Measurements from ENCODE around the gene RALB. TPM values are rescaled to one million over a fixed set of nuclear protein-coding genes. Genes with fewer than 3 reads are reported as not detected.

The RALB gene
- total and polyA plus RNA-seq, 2 of the 8 experiments (the other 6 are each of a cell fraction or from before 2014, with no cell fraction given): 12.0 to 16.6 TPM

DNA sequence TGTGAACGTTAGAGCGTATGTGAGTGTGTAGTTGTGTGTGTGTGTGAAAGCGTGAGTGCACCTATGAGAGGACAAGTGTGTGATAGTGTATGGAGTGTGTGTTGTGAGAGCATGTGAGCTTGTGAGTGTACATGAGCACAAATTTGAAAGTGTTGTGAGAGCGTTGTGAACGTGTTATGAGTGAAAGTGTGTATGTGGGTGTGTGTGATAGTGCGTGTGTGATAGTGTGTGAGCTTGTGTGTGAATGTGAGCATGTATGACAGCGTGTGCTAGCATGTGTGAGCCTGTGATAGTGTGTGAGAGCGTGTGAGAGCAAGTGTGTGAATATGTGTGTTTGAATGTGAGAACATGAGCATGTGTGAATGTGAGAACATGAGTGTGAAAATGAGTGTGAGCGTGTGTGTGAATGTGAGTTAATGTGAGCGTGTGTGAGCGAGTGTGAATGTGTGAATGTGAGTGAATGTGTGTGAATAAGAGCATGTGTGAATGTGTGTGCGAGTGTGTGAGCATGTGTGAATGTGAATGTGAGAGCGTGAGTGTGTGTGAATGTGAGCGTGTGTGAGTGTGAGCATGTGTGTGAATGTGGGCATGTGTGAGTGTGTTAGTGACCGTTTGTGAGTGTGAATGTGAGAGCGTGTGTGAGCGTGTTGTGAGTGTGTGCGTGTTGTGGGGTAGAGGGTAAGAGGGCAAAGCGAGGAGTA, 25.0 kb downstream of the RALB start:
- H4K20me1 ChIP-seq (replicated peaks in 1 of 2; ENCODE audit: control insufficient read depth in 1 of 2, insufficient read depth in 2 of 2, low read length in 2 of 2): peaks cover 0 to 9% of the 10 kb centered on the region in 2 experiments
- CTCF ChIA-PET (ENCODE audit: partially characterized antibody): interaction anchor here (0.6 to 2.7 kb wide), 8 partner anchors 11 to 418 kb away, joined by 3 to 21 read pairs (median 3); no protein-coding TSS in a partner anchor

More for the DNA sequence above, 25.0 kb downstream of the RALB start:
- Histone ChIP-seq H3K4me3 (ENCODE audit: extremely low read depth in 1 of 4, insufficient read depth in 2 of 4, low read depth in 3 of 4, low read length in 4 of 4) (no peak overlapping the region), H2AK5ac (ENCODE audit: low read depth, low read length) (peak overlapping the region; percentile 99), H2BK15ac (ENCODE audit: low read length) (peak overlapping the region; percentile 84), H3K9me3 (ENCODE audit: insufficient read depth in 2 of 2, low read depth in 1 of 2, low read length in 1 of 2) (no peaks in the 10 kb centered on the region; a peak in 1 of 4 replicates), H2BK12ac (ENCODE audit: low read depth, low read length) (peak overlapping the region; percentile 69), H3K36me3 (ENCODE audit: control insufficient read depth in 2 of 4, insufficient read depth in 4 of 4, low read length in 3 of 4) (no peaks in the 10 kb centered on the region; a peak in 1 of 8 replicates), H3K27me3 (replicated peaks in 1 of 4; ENCODE audit: control insufficient read depth in 3 of 4, extremely low read depth in 1 of 4, insufficient read depth in 3 of 4, low read length in 3 of 4) (no peaks in the 10 kb centered on the region; a peak in 2 of 7 replicates), H3K79me2 (ENCODE audit: control insufficient read depth in 1 of 2, insufficient read depth in 2 of 2, low read length in 2 of 2) (no peaks in the 10 kb centered on the region; a peak in 1 of 4 replicates), H4K5ac (ENCODE audit: insufficient read length, low read depth, low read length) (peak overlapping the region; percentile 7), H4K91ac (replicated peaks; ENCODE audit: insufficient read length, low read length) (peak overlapping the region; percentile 61), H3K4me1 (replicated peaks in 1 of 4; ENCODE audit: control insufficient read depth in 3 of 4, insufficient read depth in 4 of 4, low read length in 3 of 4) (peaks cover 4 to 13% (median 6%) of the 10 kb centered on the region in 4 experiments; a peak in 6 of 7 replicates), H2BK120ac (replicated peaks; ENCODE audit: low read depth, low read length) (peak overlapping the region; percentile 78), H3K4ac (replicated peaks; ENCODE audit: insufficient read length, low read depth, low read length) (peak overlapping the region; percentile 1), H3K18ac (ENCODE audit: extremely low read depth, low read length) (0 out of 2 replicates have a peak overlapping the region, but pooled peaks have one; percentile 32), H2BK20ac (ENCODE audit: low read length) (no peak overlapping the region; the same call in 1 of the 2 replicates), H2AFZ (ENCODE audit: low read length) (no peak overlapping the region), H3K23ac (ENCODE audit: insufficient read length) (no peak overlapping the region), H3K14ac (ENCODE audit: insufficient read length) (no peak overlapping the region), H3K4me2 (ENCODE audit: insufficient read depth in 1 of 2, low read depth in 2 of 2, low read length in 2 of 2) (no peak overlapping the region), H2BK5ac (ENCODE audit: low read depth, low read length) (peak overlapping the region; percentile 58), H4K8ac (ENCODE audit: extremely low read depth, insufficient read depth, low read length) (no peak overlapping the region), H3K9ac (replicated peaks in 1 of 4; ENCODE audit: extremely low read depth in 1 of 4, low read depth in 3 of 4, low read length in 3 of 4) (peak overlapping the region in 1 of 4 experiments; percentile 46; a peak in 2 of 7 replicates), H3K23me2 (ENCODE audit: low read depth, low read length) (peaks cover 11% of the 10 kb centered on the region), H3K79me1 (ENCODE audit: low read depth, low read length) (no peaks in the 10 kb centered on the region), H3K56ac (replicated peaks; ENCODE audit: insufficient read length, low read depth, low read length) (no peak overlapping the region), H3K27ac (ENCODE audit: low read depth, low read length) (no peak overlapping the region)
- TF ChIP-seq HDAC2 (IDR thresholded peaks at IDR 0.05; ENCODE audit: borderline replicate concordance in 1 of 2, low read depth in 2 of 2, low read length in 2 of 2) (no peak), HDAC6 (IDR thresholded peaks at IDR 0.05; ENCODE audit: low read depth, low read length) (no peak), BCL11A (IDR thresholded peaks at IDR 0.05; ENCODE audit: low read depth in 2 of 2, low read length in 2 of 2) (no peak), EZH2 (IDR thresholded peaks at IDR 0.05; ENCODE audit: low read depth, low read length, severe bottlenecking) (no peak), CBX8 (IDR thresholded peaks at IDR 0.05; ENCODE audit: borderline replicate concordance, low read depth, low read length) (no peak), RFX5 (IDR thresholded peaks at IDR 0.05; ENCODE audit: borderline replicate concordance, low read depth, low read length) (no peak)
- WGBS, 2 experiments (ENCODE audit: extremely low coverage in 1 of 2, insufficient coverage in 1 of 2, insufficient read length in 1 of 2, insufficient replicate concordance in 2 of 2, low coverage in 1 of 2, low lambda C conversion rate in 2 of 2, missing lambda C conversion rate in 1 of 2): 85 to 100% methylated on average over 13 to 19 of the region's 19 CpGs
- FAIRE-seq (no peak), DNase-seq (ENCODE audit: low read depth in 1 of 2, low spot score in 2 of 2) (no peak)
- POLR2A ChIA-PET (ENCODE audit: partially characterized antibody): interaction anchor here (1.1 to 2.0 kb wide), 2 partner anchors 12 to 13 kb away, joined by 4 read pairs; no protein-coding TSS in a partner anchor
